ENCODE measurements around the gene INPP4A. TPM values are rescaled to one million over a fixed set of nuclear protein-coding genes. Genes with fewer than 3 reads are reported as not detected.

INPP4A gene
- total and polyA plus RNA-seq, 2 donors (not counting 3 experiments of a cell fraction or from before 2014, with no cell fraction given): 14.9 to 28.8 TPM

DNA sequence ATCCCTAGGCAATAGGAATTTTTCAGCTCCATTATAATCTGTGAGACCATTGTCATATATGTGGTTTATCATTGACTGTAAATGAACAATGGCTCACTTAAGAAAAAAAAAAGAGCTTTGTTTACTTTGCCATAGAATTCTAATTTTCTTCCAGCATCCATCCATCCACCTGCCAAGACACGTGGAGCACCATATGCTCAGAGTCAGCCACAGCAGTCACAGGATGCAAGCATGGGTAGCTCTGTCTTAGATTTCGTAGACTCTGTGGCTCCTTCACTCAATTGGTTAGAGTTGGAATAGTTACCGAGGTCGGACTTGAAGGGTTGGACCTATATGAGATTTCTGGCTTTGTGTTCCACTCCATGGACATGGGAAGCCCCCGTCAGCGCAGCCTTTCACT lies 88.1 kb downstream of the INPP4A start:
- CTCF ChIA-PET: interaction anchor here (1.2 kb wide), 1 partner anchor 45 kb away, joined by 3 read pairs; no protein-coding TSS in a partner anchor
- POLR2A ChIA-PET: no interaction called here
- Histone ChIP-seq H3K27ac (ENCODE audit: insufficient read depth, low read depth, low read length) (no peak overlapping the region), H3K9me3 (replicated peaks; ENCODE audit: control insufficient read depth, insufficient read depth, low read length) (no peaks in the 10 kb centered on the region), H3K4me2 (ENCODE audit: insufficient read depth, low read length) (no peak overlapping the region), H3K9ac (replicated peaks; ENCODE audit: extremely low read depth, insufficient read depth, low read length) (no peak overlapping the region), H2AFZ (ENCODE audit: low read depth, low read length) (no peak overlapping the region), H3K9me1 (replicated peaks; ENCODE audit: control insufficient read depth, extremely low read depth, insufficient read depth, low read length) (no peaks in the 10 kb centered on the region), H3K36me3 (ENCODE audit: control insufficient read depth in 2 of 2, extremely low read depth in 1 of 2, insufficient read depth in 2 of 2, low read length in 2 of 2) (peaks cover 0 to 4% of the 10 kb centered on the region in 2 experiments), H4K20me1 (replicated peaks; ENCODE audit: control insufficient read depth, extremely low read depth, insufficient read depth, low read length) (no peaks in the 10 kb centered on the region), H3K4me3 (replicated peaks in 1 of 3; ENCODE audit: insufficient read depth in 1 of 3, low read depth in 1 of 3, low read length in 3 of 3) (no peak overlapping the region), H3K79me2 (ENCODE audit: control insufficient read depth, insufficient read depth, low read length) (no peaks in the 10 kb centered on the region), H3K27me3 (ENCODE audit: control insufficient read depth in 2 of 2, insufficient read depth in 2 of 2, low read length in 2 of 2) (no peaks in the 10 kb centered on the region), H3K4me1 (ENCODE audit: control insufficient read depth, extremely low read depth, insufficient read depth, low read length) (no peaks in the 10 kb centered on the region)
- BruUV-seq (replicated peaks): no TSS peak
- no peak for DNase-seq (ENCODE audit: low read depth, low spot score)
- no peak for TF ChIP-seq FOS (IDR thresholded peaks at IDR 0.05; ENCODE audit: borderline replicate concordance, insufficient read depth, low read length)
- TF ChIP-seq MYC (IDR thresholded peaks at IDR 0.05; ENCODE audit: low read depth, low read length): no peak
- no peak for TF ChIP-seq POLR2AphosphoS5 (IDR thresholded peaks at IDR 0.05; ENCODE audit: insufficient read depth, low read depth, low read length)
- no peak for TF ChIP-seq GATA2 (IDR thresholded peaks at IDR 0.05; ENCODE audit: insufficient read depth, insufficient read length, low read depth, low read length)
- TF ChIP-seq POLR2A (IDR thresholded peaks at IDR 0.05; ENCODE audit: low read depth, low read length): no peak
- no peak for TF ChIP-seq EZH2 (IDR thresholded peaks at IDR 0.05; ENCODE audit: borderline replicate concordance, low read depth, low read length, severe bottlenecking)
- TF ChIP-seq, protein P1, sequence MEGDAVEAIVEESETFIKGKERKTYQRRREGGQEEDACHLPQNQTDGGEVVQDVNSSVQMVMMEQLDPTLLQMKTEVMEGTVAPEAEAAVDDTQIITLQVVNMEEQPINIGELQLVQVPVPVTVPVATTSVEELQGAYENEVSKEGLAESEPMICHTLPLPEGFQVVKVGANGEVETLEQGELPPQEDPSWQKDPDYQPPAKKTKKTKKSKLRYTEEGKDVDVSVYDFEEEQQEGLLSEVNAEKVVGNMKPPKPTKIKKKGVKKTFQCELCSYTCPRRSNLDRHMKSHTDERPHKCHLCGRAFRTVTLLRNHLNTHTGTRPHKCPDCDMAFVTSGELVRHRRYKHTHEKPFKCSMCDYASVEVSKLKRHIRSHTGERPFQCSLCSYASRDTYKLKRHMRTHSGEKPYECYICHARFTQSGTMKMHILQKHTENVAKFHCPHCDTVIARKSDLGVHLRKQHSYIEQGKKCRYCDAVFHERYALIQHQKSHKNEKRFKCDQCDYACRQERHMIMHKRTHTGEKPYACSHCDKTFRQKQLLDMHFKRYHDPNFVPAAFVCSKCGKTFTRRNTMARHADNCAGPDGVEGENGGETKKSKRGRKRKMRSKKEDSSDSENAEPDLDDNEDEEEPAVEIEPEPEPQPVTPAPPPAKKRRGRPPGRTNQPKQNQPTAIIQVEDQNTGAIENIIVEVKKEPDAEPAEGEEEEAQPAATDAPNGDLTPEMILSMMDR (IDR thresholded peaks at IDR 0.05; ENCODE audit: extremely low read depth in 1 of 2, insufficient read depth in 1 of 2, low read depth in 1 of 2, low read length in 2 of 2): no peak
- no peak for TF ChIP-seq JUN (IDR thresholded peaks at IDR 0.05; ENCODE audit: borderline replicate concordance, insufficient read depth, insufficient read length, low read depth)
- TF ChIP-seq, protein P2, sequence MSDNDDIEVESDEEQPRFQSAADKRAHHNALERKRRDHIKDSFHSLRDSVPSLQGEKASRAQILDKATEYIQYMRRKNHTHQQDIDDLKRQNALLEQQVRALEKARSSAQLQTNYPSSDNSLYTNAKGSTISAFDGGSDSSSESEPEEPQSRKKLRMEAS (IDR thresholded peaks at IDR 0.05; ENCODE audit: insufficient read depth, insufficient read length): no peak
- intact Hi-C loops (cut with micrococcal nuclease): no loop called here
- FAIRE-seq: no peak
- dilution Hi-C loops (cut with MboI; ENCODE audit: extremely low pct_ligation_motif_present, low sequenced_read_pairs): no loop called here

Measured in endothelial cell of umbilical vein (primary cell).